Subcutaneous abdominal adipose tissue (tissue), 5 donors: Measurements from ENCODE around the gene CCDC178.
"Not testable (repeated sequence)": the region's sequence is repeated elsewhere in the genome, so short reads cannot be mapped to it uniquely, and the experiment has no call there.

Experiments used
- H3K27ac ChIP-seq: one replicate; pipeline ENCODE4 v1.7.0; 2013; ENCODE audit warnings: low read depth, mild to moderate bottlenecking, inconsistent platforms, low read length, moderate library complexity
- H3K27me3 ChIP-seq, 5 donors: one replicate each; pipeline ENCODE4 v1.7.0; 2013; ENCODE audit warnings: low read length in 5 of 5, inconsistent platforms in 1 of 5; ENCODE audit not compliant: control insufficient read depth in 5 of 5, insufficient read depth in 4 of 5
- H3K36me3 ChIP-seq, 5 donors: one replicate each; pipeline ENCODE4 v1.7.0; 2013; ENCODE audit warnings: low read length in 5 of 5; ENCODE audit not compliant: control insufficient read depth in 5 of 5, insufficient read depth in 5 of 5
- H3K4me1 ChIP-seq, 5 donors: one replicate each; pipeline ENCODE4 v1.7.0; 2013; ENCODE audit warnings: low read length in 5 of 5, mild to moderate bottlenecking in 3 of 5, moderate library complexity in 1 of 5; ENCODE audit not compliant: control insufficient read depth in 5 of 5, insufficient read depth in 5 of 5
- H3K4me3 ChIP-seq, 5 donors: one replicate each; pipeline ENCODE4 v1.7.0; 2013; ENCODE audit warnings: low read length in 5 of 5, low read depth in 1 of 5
- H3K9ac ChIP-seq, 5 donors: one replicate each; pipeline ENCODE4 v1.7.0; 2013; ENCODE audit warnings: low read length in 5 of 5, mild to moderate bottlenecking in 4 of 5, moderate library complexity in 3 of 5
- H3K9me3 ChIP-seq, 5 donors: one replicate each; pipeline ENCODE4 v1.7.0; 2013; ENCODE audit warnings: low read length in 5 of 5; ENCODE audit not compliant: control insufficient read depth in 5 of 5
- donor health status: healthy.
- donor health status: healthy.
- donor health status: healthy.
- donor health status: healthy.
- donor health status: healthy.

Gene CCDC178

GRCh38 chr18:33444709-33445108, 4.2 kb upstream of the CCDC178 start:
- Histone ChIP-seq H3K27ac (no peak overlapping the region), H3K9me3 (no peaks in the 10 kb centered on the region), H3K4me1 (peaks cover 0 to 11% (median 3%) of the 10 kb centered on the region in 5 donors), H3K4me3 (no peak overlapping the region), H3K9ac (no peak overlapping the region), H3K36me3 (no peaks in the 10 kb centered on the region), H3K27me3 (no peaks in the 10 kb centered on the region)

GRCh38 chr18:33432857-33433256, 7.7 kb downstream of the CCDC178 start:
- H3K27ac ChIP-seq = no peak overlapping the region
- peaks cover 0 to 4% (median 0%) of the 10 kb centered on the region in 5 donors for H3K27me3 ChIP-seq
- H3K36me3 ChIP-seq = no peaks in the 10 kb centered on the region
- H3K9ac ChIP-seq = no peak overlapping the region
- no peaks in the 10 kb centered on the region for H3K9me3 ChIP-seq
- no peak overlapping the region for H3K4me3 ChIP-seq
- H3K4me1 ChIP-seq = no peaks in the 10 kb centered on the region

GRCh38 chr18:33427549-33427948, 13.0 kb downstream of the CCDC178 start:
- Histone ChIP-seq H3K27me3 (peaks cover 0 to 4% (median 0%) of the 10 kb centered on the region in 5 donors), H3K27ac (no peak overlapping the region), H3K9me3 (no peaks in the 10 kb centered on the region), H3K4me1 (no peaks in the 10 kb centered on the region), H3K9ac (no peak overlapping the region), H3K36me3 (no peaks in the 10 kb centered on the region), H3K4me3 (no peak overlapping the region)

- H3K4me1 ChIP-seq = no peaks in the 10 kb centered on the region
- H3K4me3 ChIP-seq = no peak overlapping the region
- H3K9me3 ChIP-seq = no peaks in the 10 kb centered on the region
- H3K9ac ChIP-seq = no peak overlapping the region
- H3K27ac ChIP-seq = no peak overlapping the region
- H3K27me3 ChIP-seq = no peaks in the 10 kb centered on the region
- H3K36me3 ChIP-seq = no peaks in the 10 kb centered on the region
Measured at GRCh38 chr18:33424266-33424946, 16.1 kb downstream of the CCDC178 start.

- Histone ChIP-seq H3K36me3 (no peaks in the 10 kb centered on the region), H3K27me3 (no peaks in the 10 kb centered on the region), H3K27ac (no peak overlapping the region), H3K4me1 (no peaks in the 10 kb centered on the region), H3K9me3 (no peaks in the 10 kb centered on the region), H3K4me3 (no peak overlapping the region), H3K9ac (no peak overlapping the region)
Measured at GRCh38 chr18:33421225-33421624, 19.3 kb downstream of the CCDC178 start.

- Histone ChIP-seq H3K27me3 (no peaks in the 10 kb centered on the region), H3K36me3 (no peaks in the 10 kb centered on the region), H3K4me1 (no peaks in the 10 kb centered on the region), H3K9me3 (no peaks in the 10 kb centered on the region), H3K4me3 (no peak overlapping the region), H3K27ac (no peak overlapping the region), H3K9ac (no peak overlapping the region)
Measured at GRCh38 chr18:33404244-33404873, 36.2 kb downstream of the CCDC178 start.

- not testable (repeated sequence) for H3K9me3 ChIP-seq, H3K4me1 ChIP-seq, H3K36me3 ChIP-seq, H3K27me3 ChIP-seq, H3K27ac ChIP-seq, H3K9ac ChIP-seq, H3K4me3 ChIP-seq
Measured at GRCh38 chr18:33398939-33399338, 41.6 kb downstream of the CCDC178 start.

GRCh38 chr18:33375829-33376228, 64.7 kb downstream of the CCDC178 start:
- no peaks in the 10 kb centered on the region for H3K36me3 ChIP-seq
- peaks cover 0 to 2% (median 0%) of the 10 kb centered on the region in 5 donors for H3K9me3 ChIP-seq
- H3K4me1 ChIP-seq = no peaks in the 10 kb centered on the region
- no peak overlapping the region for H3K4me3 ChIP-seq
- H3K27me3 ChIP-seq = peaks cover 0 to 3% (median 0%) of the 10 kb centered on the region in 5 donors
- no peak overlapping the region for H3K27ac ChIP-seq
- no peak overlapping the region for H3K9ac ChIP-seq

- peaks cover 0 to 2% (median 0%) of the 10 kb centered on the region in 5 donors for H3K9me3 ChIP-seq
- H3K27ac ChIP-seq = no peak overlapping the region
- no peaks in the 10 kb centered on the region for H3K36me3 ChIP-seq
- H3K4me3 ChIP-seq = no peak overlapping the region
- no peaks in the 10 kb centered on the region for H3K4me1 ChIP-seq
- H3K27me3 ChIP-seq = no peaks in the 10 kb centered on the region
- H3K9ac ChIP-seq = no peak overlapping the region
Measured at GRCh38 chr18:33372442-33372841, 68.1 kb downstream of the CCDC178 start.

GRCh38 chr18:33369711-33370449, 70.6 kb downstream of the CCDC178 start:
- H3K4me1 ChIP-seq = no peaks in the 10 kb centered on the region
- no peaks in the 10 kb centered on the region for H3K9me3 ChIP-seq
- no peak overlapping the region for H3K9ac ChIP-seq
- H3K36me3 ChIP-seq = no peaks in the 10 kb centered on the region
- H3K27ac ChIP-seq = no peak overlapping the region
- no peak overlapping the region for H3K4me3 ChIP-seq
- H3K27me3 ChIP-seq = no peaks in the 10 kb centered on the region
